AG08395 (cell line): ENCODE data around the gene EEPD1.
"Not testable (repeated sequence)": the region's sequence is repeated elsewhere in the genome, so short reads cannot be mapped to it uniquely, and the experiment has no call there.

Experiments
- DNase-seq: peaks from one replicate; pipeline ENCODE4 v3.0.0; 2012; ENCODE audit warnings: mixed read lengths, low spot score

EEPD1 gene

GRCh38 chr7:36321284-36321683 is 168.2 kb downstream of the EEPD1 start:
- not testable (repeated sequence) for DNase-seq

GRCh38 chr7:36336390-36336789 is 183.3 kb downstream of the EEPD1 start:
- no peak for DNase-seq

GRCh38 chr7:36338256-36338655 is 185.2 kb downstream of the EEPD1 start:
- no peak for DNase-seq

GRCh38 chr7:36343548-36343947 is 190.5 kb downstream of the EEPD1 start:
- DNase-seq = no peak

- no peak for DNase-seq
Measured at GRCh38 chr7:36344622-36345021, 191.6 kb downstream of the EEPD1 start.

- DNase-seq = no peak
Measured at GRCh38 chr7:36346260-36346831, 193.3 kb downstream of the EEPD1 start.

GRCh38 chr7:36348256-36348655 is 195.2 kb downstream of the EEPD1 start:
- peak; percentile 11 for DNase-seq

- no peak for DNase-seq
Measured at GRCh38 chr7:36348771-36349170, 195.7 kb downstream of the EEPD1 start.

- no peak for DNase-seq
Measured at GRCh38 chr7:36349626-36350025, 196.6 kb downstream of the EEPD1 start.
